Epithelial cell of esophagus (primary cell): ENCODE measurements around the gene SAA4.
"Not testable (repeated sequence)": the region's sequence is repeated elsewhere in the genome, so short reads cannot be mapped to it uniquely, and the experiment has no call there.

Source experiments
- DNase-seq: peaks from one replicate; pipeline ENCODE4 v3.0.0; 2010; ENCODE audit warnings: low read depth
- H3K4me3 ChIP-seq: 2 replicates; pipeline ENCODE4 v1.5.1; 2011; ENCODE audit warnings: mild to moderate bottlenecking, low read length, control low read depth
- CTCF ChIP-seq: IDR thresholded peaks from 2 replicates; pipeline ENCODE4 v1.5.1; 2011; ENCODE audit warnings: low read depth, mild to moderate bottlenecking, low read length, control low read depth, inconsistent platforms; ENCODE audit not compliant: insufficient read depth; ENCODE audit errors: missing control alignments

Gene SAA4

GRCh38 chr11:18259259-18259658, 22.7 kb upstream of the SAA4 start:
- no peak for TF ChIP-seq CTCF
- DNase-seq = no peak
- no peak overlapping the region for H3K4me3 ChIP-seq

GRCh38 chr11:18254781-18255361, 18.3 kb upstream of the SAA4 start:
- TF ChIP-seq CTCF = no peak
- no peak for DNase-seq
- H3K4me3 ChIP-seq = no peak overlapping the region

GRCh38 chr11:18253778-18254338, 17.3 kb upstream of the SAA4 start:
- DNase-seq = no peak
- H3K4me3 ChIP-seq = no peak overlapping the region
- TF ChIP-seq CTCF = no peak

GRCh38 chr11:18253233-18253632, 16.6 kb upstream of the SAA4 start:
- no peak overlapping the region for H3K4me3 ChIP-seq
- peak; percentile 45 for TF ChIP-seq CTCF
- DNase-seq = peak; percentile 79

GRCh38 chr11:18248561-18248960, 12.0 kb upstream of the SAA4 start, which contains the start of gene SAA2:
TSS of gene SAA2 (minus strand) at chr11:18248668. CDS start at chr11:18248011, 657 bp downstream.
- TF ChIP-seq CTCF = no peak
- DNase-seq = peak; percentile 63

GRCh38 chr11:18247191-18247581, 10.6 kb upstream of the SAA4 start:
- not testable (repeated sequence) for DNase-seq, H3K4me3 ChIP-seq

More at GRCh38 chr11:18248561-18248960, 12.0 kb upstream of the SAA4 start, which contains the start of gene SAA2:
- no peak within 1 kb of the TSS for H3K4me3 ChIP-seq

GRCh38 chr11:18246379-18247190, 10.0 kb upstream of the SAA4 start:
- H3K4me3 ChIP-seq, DNase-seq: not testable (repeated sequence)

- DNase-seq = peak; percentile 55
- TF ChIP-seq CTCF = no peak
- H3K4me3 ChIP-seq = no peak overlapping the region
Measured at GRCh38 chr11:18245396-18245795, 8.8 kb upstream of the SAA4 start.
